ENCODE measurements around the gene ZNF418.

- TF ChIP-seq CTCF (IDR thresholded peaks at IDR 0.05) = peak in 8 of 12 donors; percentile 20 to 63 (median 40)
- peak in 1 of 2 donors; percentile 66 for TF ChIP-seq POLR2A (IDR thresholded peaks at IDR 0.05)
Measured at GRCh38 chr19:57916168-57916995, 18.8 kb downstream of the ZNF418 start, which contains the start of gene ZNF417.

Data from heart left ventricle (tissue), 13 donors.